ENCODE measurements around the gene VPS11.

DNA sequence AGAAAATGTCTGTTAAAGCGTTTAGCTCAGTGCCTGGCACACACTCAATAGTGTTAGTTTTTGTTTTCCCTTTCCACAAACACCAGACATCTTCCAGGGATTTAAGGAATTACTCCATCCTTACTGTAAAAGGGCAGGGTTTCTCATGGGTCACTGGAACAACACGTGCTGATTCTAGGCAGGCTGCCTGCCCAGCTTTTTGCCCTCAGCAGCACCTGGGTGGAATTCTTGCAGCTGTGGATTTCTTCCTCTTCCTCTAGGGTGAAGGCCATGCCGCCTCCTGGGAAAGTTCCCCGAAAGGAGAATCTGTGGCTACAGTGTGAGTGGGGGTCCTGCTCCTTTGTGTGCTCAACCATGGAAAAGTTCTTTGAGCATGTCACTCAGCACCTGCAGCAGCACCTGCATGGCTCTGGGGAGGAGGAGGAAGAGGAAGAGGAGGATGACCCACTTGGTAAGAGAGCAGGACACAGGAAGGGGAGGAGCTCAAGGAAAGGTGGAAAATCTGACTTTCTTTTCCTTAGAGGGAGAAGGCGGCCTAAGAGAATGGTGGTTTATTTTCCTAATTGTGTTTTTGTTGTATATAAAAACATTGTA lies 59.2 kb downstream of the VPS11 start:
- TF ChIP-seq, protein P1, sequence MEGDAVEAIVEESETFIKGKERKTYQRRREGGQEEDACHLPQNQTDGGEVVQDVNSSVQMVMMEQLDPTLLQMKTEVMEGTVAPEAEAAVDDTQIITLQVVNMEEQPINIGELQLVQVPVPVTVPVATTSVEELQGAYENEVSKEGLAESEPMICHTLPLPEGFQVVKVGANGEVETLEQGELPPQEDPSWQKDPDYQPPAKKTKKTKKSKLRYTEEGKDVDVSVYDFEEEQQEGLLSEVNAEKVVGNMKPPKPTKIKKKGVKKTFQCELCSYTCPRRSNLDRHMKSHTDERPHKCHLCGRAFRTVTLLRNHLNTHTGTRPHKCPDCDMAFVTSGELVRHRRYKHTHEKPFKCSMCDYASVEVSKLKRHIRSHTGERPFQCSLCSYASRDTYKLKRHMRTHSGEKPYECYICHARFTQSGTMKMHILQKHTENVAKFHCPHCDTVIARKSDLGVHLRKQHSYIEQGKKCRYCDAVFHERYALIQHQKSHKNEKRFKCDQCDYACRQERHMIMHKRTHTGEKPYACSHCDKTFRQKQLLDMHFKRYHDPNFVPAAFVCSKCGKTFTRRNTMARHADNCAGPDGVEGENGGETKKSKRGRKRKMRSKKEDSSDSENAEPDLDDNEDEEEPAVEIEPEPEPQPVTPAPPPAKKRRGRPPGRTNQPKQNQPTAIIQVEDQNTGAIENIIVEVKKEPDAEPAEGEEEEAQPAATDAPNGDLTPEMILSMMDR (IDR thresholded peaks at IDR 0.05; ENCODE audit: low read depth, low read length, poor library complexity, severe bottlenecking): no peak
- no peak for TF ChIP-seq EZH2phosphoT487 (IDR thresholded peaks at IDR 0.05; ENCODE audit: borderline replicate concordance, low read length)

Measured in DOHH2 (cell line).